ENCODE results near the gene LGR4. TPM values are rescaled to one million over a fixed set of nuclear protein-coding genes. Genes with fewer than 3 reads are reported as not detected.

LGR4 gene
- total RNA-seq, 4 donors from 2014 or later: 9.4 to 57.9 (median 16.1) TPM

- Histone ChIP-seq H3K4me3 (no peak overlapping the region), H3K27ac (no peak overlapping the region), H3K4me1 (no peaks in the 10 kb centered on the region), H3K36me3 (no peaks in the 10 kb centered on the region), H3K9me3 (no peaks in the 10 kb centered on the region), H3K27me3 (no peaks in the 10 kb centered on the region)
- intact Hi-C loops (cut with DNase I; ENCODE audit: low total_unique reads): no loop called here
- DNase-seq: no peak
- TF ChIP-seq POLR2A (IDR thresholded peaks at IDR 0.05) (no peak), CTCF (IDR thresholded peaks at IDR 0.05) (no peak)
Measured at GRCh38 chr11:27413218-27413617, 59.4 kb downstream of the LGR4 start.

- no peaks in the 10 kb centered on the region for H3K4me1 ChIP-seq
- H3K36me3 ChIP-seq: no peaks in the 10 kb centered on the region
- no peak overlapping the region for H3K4me3 ChIP-seq
- DNase-seq: no peak
- no peak overlapping the region for H3K27ac ChIP-seq
- TF ChIP-seq CTCF (IDR thresholded peaks at IDR 0.05) (no peak), POLR2A (IDR thresholded peaks at IDR 0.05) (no peak)
- intact Hi-C loops (cut with DNase I; ENCODE audit: low total_unique reads): no loop called here
- no peaks in the 10 kb centered on the region for H3K9me3 ChIP-seq
- H3K27me3 ChIP-seq: no peaks in the 10 kb centered on the region
Measured at GRCh38 chr11:27412192-27412691, 60.3 kb downstream of the LGR4 start.

- Histone ChIP-seq H3K4me1 (no peaks in the 10 kb centered on the region), H3K27me3 (no peaks in the 10 kb centered on the region), H3K9me3 (no peaks in the 10 kb centered on the region), H3K36me3 (no peaks in the 10 kb centered on the region), H3K27ac (no peak overlapping the region), H3K4me3 (no peak overlapping the region)
- DNase-seq: no peak
- TF ChIP-seq POLR2A (IDR thresholded peaks at IDR 0.05) (no peak), CTCF (IDR thresholded peaks at IDR 0.05) (no peak)
- intact Hi-C loops (cut with DNase I; ENCODE audit: low total_unique reads): no loop called here
Measured at GRCh38 chr11:27411328-27411727, 61.3 kb downstream of the LGR4 start.

GRCh38 chr11:27410272-27410671, 62.3 kb downstream of the LGR4 start:
- Histone ChIP-seq H3K36me3 (no peaks in the 10 kb centered on the region), H3K4me3 (no peak overlapping the region), H3K27ac (no peak overlapping the region), H3K9me3 (no peaks in the 10 kb centered on the region), H3K4me1 (no peaks in the 10 kb centered on the region), H3K27me3 (no peaks in the 10 kb centered on the region)
- intact Hi-C loops (cut with DNase I; ENCODE audit: low total_unique reads): no loop called here
- TF ChIP-seq CTCF (IDR thresholded peaks at IDR 0.05) (no peak), POLR2A (IDR thresholded peaks at IDR 0.05) (no peak)
- no peak for DNase-seq

- no peaks in the 10 kb centered on the region for H3K27me3 ChIP-seq
- intact Hi-C loops (cut with DNase I; ENCODE audit: low total_unique reads): no loop called here
- no peak overlapping the region for H3K27ac ChIP-seq
- no peak for TF ChIP-seq POLR2A (IDR thresholded peaks at IDR 0.05)
- no peak for TF ChIP-seq CTCF (IDR thresholded peaks at IDR 0.05)
- H3K4me3 ChIP-seq: no peak overlapping the region
- H3K4me1 ChIP-seq: no peaks in the 10 kb centered on the region
- DNase-seq: no peak
- H3K9me3 ChIP-seq: no peaks in the 10 kb centered on the region
- H3K36me3 ChIP-seq: no peaks in the 10 kb centered on the region
Measured at GRCh38 chr11:27409742-27410141, 62.8 kb downstream of the LGR4 start.

Measured in uterus (tissue), 4 donors.